Mesodermal cell (in vitro differentiated cells): ENCODE results near the gene GPC5.
A peak's percentile ranks its signal among the peaks of the same experiment; 100 is the strongest.
"Not testable (repeated sequence)": the region's sequence is repeated elsewhere in the genome, so short reads cannot be mapped to it uniquely, and the experiment has no call there.

ENCODE experiments used
- H3K27ac ChIP-seq: 2 replicates; pipeline ENCODE4 v1.7.0; 2013; ENCODE audit warnings: mild to moderate bottlenecking, low read depth, low read length, moderate library complexity; ENCODE audit not compliant: severe bottlenecking
- H3K36me3 ChIP-seq: 2 replicates; pipeline ENCODE4 v1.7.1; 2013; ENCODE audit warnings: mild to moderate bottlenecking, low read length, moderate library complexity; ENCODE audit not compliant: control insufficient read depth, insufficient read depth
- H3K4me1 ChIP-seq: one replicate; pipeline ENCODE4 v1.7.1; 2013; ENCODE audit warnings: mild to moderate bottlenecking, low read length; ENCODE audit not compliant: insufficient read depth, control insufficient read depth, poor library complexity, severe bottlenecking
- H3K4me3 ChIP-seq: 2 replicates; pipeline ENCODE4 v1.7.0; 2013; ENCODE audit warnings: low read length, control low read depth, mild to moderate bottlenecking; ENCODE audit not compliant: insufficient read depth, poor library complexity, severe bottlenecking; ENCODE audit errors: extremely low read depth
- H3K9me3 ChIP-seq: 2 replicates; pipeline ENCODE4 v1.7.1; 2013; ENCODE audit warnings: mild to moderate bottlenecking, low read length, moderate library complexity; ENCODE audit not compliant: control insufficient read depth
- WGBS, 2 experiments: methylation state at CpG; one replicate each; pipeline ENCODE4 v1.1.5; 2013; ENCODE audit warnings: missing lambda C conversion rate in 2 of 2; ENCODE audit not compliant: insufficient coverage in 2 of 2; 5-methylcytosine and 5-hydroxymethylcytosine counted together

GPC5 gene

GRCh38 chr13:92896842-92897241 lies 1498.4 kb downstream of the GPC5 start:
- Histone ChIP-seq H3K9me3 (no peaks in the 10 kb centered on the region), H3K27ac (no peak overlapping the region), H3K4me1 (no peaks in the 10 kb centered on the region), H3K4me3 (no peak overlapping the region), H3K36me3 (no peaks in the 10 kb centered on the region)
- WGBS, 2 experiments, result 80% methylated on average over 1 of the region's 2 CpGs; no CpG with 5 or more reads in 1 of the 2 experiments

GRCh38 chr13:92898946-92899345 lies 1500.5 kb downstream of the GPC5 start:
- not testable (repeated sequence) for H3K4me3 ChIP-seq, H3K9me3 ChIP-seq, H3K27ac ChIP-seq, H3K4me1 ChIP-seq, H3K36me3 ChIP-seq

GRCh38 chr13:92900446-92900845 lies 1502.0 kb downstream of the GPC5 start:
- Histone ChIP-seq H3K27ac (peak overlapping the region; percentile 16), H3K9me3 (no peaks in the 10 kb centered on the region), H3K4me3 (no peak overlapping the region), H3K36me3 (no peaks in the 10 kb centered on the region), H3K4me1 (no peaks in the 10 kb centered on the region)
- 78% methylated on average over 2 of the region's 3 CpGs; no CpG with 5 or more reads in 1 of the 2 experiments for WGBS, 2 experiments

- no peaks in the 10 kb centered on the region for H3K9me3 ChIP-seq
- H3K36me3 ChIP-seq, result no peaks in the 10 kb centered on the region
- no peak overlapping the region for H3K27ac ChIP-seq
- no peaks in the 10 kb centered on the region for H3K4me1 ChIP-seq
- H3K4me3 ChIP-seq, result no peak overlapping the region
- WGBS, 2 experiments, result 67 to 69% methylated on average over 4 of the region's 5 CpGs
These were observed 1503.3 kb downstream of the GPC5 start for GRCh38 chr13:92901739-92902138.

- H3K4me1 ChIP-seq, result no peaks in the 10 kb centered on the region
- no peaks in the 10 kb centered on the region for H3K9me3 ChIP-seq
- WGBS, 2 experiments, result no CpG with 5 or more reads among the region's 1 CpG
- H3K27ac ChIP-seq, result no peak overlapping the region
- no peak overlapping the region for H3K4me3 ChIP-seq
- no peaks in the 10 kb centered on the region for H3K36me3 ChIP-seq
These were observed 1514.2 kb downstream of the GPC5 start for GRCh38 chr13:92912629-92913028.

- no peak overlapping the region for H3K27ac ChIP-seq
- no peak overlapping the region for H3K4me3 ChIP-seq
- H3K4me1 ChIP-seq, result no peaks in the 10 kb centered on the region
- H3K9me3 ChIP-seq, result no peaks in the 10 kb centered on the region
- no CpG with 5 or more reads among the region's 1 CpG for WGBS, 2 experiments
- H3K36me3 ChIP-seq, result no peaks in the 10 kb centered on the region
These were observed 1515.4 kb downstream of the GPC5 start for GRCh38 chr13:92913840-92914239.
